ENCODE measurements around the gene TRAPPC2L. TPM values are rescaled to one million over a fixed set of nuclear protein-coding genes. Genes with fewer than 3 reads are reported as not detected.

Gene TRAPPC2L
- total and polyA plus RNA-seq, 2 experiments from 2014 or later, result 59.3 to 167 TPM

- TF ChIP-seq, protein P1, sequence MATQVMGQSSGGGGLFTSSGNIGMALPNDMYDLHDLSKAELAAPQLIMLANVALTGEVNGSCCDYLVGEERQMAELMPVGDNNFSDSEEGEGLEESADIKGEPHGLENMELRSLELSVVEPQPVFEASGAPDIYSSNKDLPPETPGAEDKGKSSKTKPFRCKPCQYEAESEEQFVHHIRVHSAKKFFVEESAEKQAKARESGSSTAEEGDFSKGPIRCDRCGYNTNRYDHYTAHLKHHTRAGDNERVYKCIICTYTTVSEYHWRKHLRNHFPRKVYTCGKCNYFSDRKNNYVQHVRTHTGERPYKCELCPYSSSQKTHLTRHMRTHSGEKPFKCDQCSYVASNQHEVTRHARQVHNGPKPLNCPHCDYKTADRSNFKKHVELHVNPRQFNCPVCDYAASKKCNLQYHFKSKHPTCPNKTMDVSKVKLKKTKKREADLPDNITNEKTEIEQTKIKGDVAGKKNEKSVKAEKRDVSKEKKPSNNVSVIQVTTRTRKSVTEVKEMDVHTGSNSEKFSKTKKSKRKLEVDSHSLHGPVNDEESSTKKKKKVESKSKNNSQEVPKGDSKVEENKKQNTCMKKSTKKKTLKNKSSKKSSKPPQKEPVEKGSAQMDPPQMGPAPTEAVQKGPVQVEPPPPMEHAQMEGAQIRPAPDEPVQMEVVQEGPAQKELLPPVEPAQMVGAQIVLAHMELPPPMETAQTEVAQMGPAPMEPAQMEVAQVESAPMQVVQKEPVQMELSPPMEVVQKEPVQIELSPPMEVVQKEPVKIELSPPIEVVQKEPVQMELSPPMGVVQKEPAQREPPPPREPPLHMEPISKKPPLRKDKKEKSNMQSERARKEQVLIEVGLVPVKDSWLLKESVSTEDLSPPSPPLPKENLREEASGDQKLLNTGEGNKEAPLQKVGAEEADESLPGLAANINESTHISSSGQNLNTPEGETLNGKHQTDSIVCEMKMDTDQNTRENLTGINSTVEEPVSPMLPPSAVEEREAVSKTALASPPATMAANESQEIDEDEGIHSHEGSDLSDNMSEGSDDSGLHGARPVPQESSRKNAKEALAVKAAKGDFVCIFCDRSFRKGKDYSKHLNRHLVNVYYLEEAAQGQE (IDR thresholded peaks at IDR 0.05; ENCODE audit: unreplicated experiment), result no peak
- no peak for TF ChIP-seq ZNF114 (CRISPR knock-in tag; IDR thresholded peaks at IDR 0.05)
- no peak for TF ChIP-seq POLR2AphosphoS5 (IDR thresholded peaks at IDR 0.05; ENCODE audit: low read depth)
- TF ChIP-seq STAT1 (IDR thresholded peaks at IDR 0.05; ENCODE audit: unreplicated experiment), result no peak
- TF ChIP-seq JUNB (IDR thresholded peaks at IDR 0.05; ENCODE audit: unreplicated experiment), result no peak
- no peak for TF ChIP-seq CREB1 (CRISPR knock-in tag; IDR thresholded peaks at IDR 0.05; ENCODE audit: low read depth)
- TF ChIP-seq, protein P2, sequence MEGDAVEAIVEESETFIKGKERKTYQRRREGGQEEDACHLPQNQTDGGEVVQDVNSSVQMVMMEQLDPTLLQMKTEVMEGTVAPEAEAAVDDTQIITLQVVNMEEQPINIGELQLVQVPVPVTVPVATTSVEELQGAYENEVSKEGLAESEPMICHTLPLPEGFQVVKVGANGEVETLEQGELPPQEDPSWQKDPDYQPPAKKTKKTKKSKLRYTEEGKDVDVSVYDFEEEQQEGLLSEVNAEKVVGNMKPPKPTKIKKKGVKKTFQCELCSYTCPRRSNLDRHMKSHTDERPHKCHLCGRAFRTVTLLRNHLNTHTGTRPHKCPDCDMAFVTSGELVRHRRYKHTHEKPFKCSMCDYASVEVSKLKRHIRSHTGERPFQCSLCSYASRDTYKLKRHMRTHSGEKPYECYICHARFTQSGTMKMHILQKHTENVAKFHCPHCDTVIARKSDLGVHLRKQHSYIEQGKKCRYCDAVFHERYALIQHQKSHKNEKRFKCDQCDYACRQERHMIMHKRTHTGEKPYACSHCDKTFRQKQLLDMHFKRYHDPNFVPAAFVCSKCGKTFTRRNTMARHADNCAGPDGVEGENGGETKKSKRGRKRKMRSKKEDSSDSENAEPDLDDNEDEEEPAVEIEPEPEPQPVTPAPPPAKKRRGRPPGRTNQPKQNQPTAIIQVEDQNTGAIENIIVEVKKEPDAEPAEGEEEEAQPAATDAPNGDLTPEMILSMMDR (conservative IDR thresholded peaks at IDR 0.05; ENCODE audit: low read depth in 2 of 2), result no peak
- TF ChIP-seq ZNF331 (CRISPR knock-in tag; IDR thresholded peaks at IDR 0.05; ENCODE audit: low read depth), result no peak
Observed at GRCh38 chr16:88886420-88886844, 29.5 kb downstream of the TRAPPC2L start (continued).

DNA sequence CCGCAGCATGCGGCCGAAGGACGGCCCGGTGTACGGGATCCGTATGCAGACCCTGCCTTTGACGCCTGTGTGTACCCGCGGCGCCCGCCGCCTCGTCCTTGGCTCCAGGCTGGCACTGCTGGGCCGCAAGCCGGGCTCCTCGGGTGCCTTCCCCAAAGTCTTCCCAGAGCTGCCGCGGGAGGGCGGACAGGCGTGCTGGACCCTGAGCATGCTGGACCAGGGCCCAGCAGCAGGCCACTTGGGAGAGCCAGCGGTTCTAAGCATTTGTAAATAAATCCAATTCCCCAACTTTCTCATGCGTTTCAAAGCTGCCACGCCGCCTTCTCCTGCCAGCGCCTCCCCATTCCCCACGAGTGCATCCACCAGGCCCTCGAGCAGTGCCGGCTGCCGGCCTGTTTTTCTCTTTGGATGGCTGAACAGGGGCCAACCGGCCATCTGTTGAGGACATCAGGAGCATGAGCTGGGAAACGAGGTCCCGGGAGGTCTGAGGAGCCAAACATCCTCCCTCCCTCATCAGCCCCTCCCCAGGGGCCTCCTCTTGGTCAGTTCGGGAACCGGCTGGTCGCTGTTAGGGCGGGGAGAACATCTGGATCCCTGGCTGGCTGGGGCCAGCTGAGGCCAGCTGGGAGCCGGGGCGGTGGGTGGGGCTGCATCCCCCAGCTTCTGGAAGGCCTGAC is 30.1 kb downstream of the TRAPPC2L start:
- Histone ChIP-seq H3F3A (replicated peaks; ENCODE audit: low read depth) (no peaks in the 10 kb centered on the region), H3K4me2 (no peak overlapping the region), H3K36me3 (ENCODE audit: insufficient read depth) (no peaks in the 10 kb centered on the region), H3K4me1 (ENCODE audit: insufficient read depth) (no peaks in the 10 kb centered on the region), H3K9me2 (ENCODE audit: insufficient read depth) (no peaks in the 10 kb centered on the region), H3K79me2 (replicated peaks; ENCODE audit: insufficient read depth) (no peaks in the 10 kb centered on the region), H4K20me1 (replicated peaks; ENCODE audit: insufficient read depth) (no peaks in the 10 kb centered on the region), H3K4me3 (no peak overlapping the region), H2AFZ (no peak overlapping the region), H3K27me3 (ENCODE audit: insufficient read depth) (no peaks in the 10 kb centered on the region), H3K27ac (ENCODE audit: low read depth) (no peak overlapping the region)
- DNase-seq (ENCODE audit: low spot score), result no peak
- H3K4me3 Mint-ChIP-seq, result no peak overlapping the region
- H3K9me3 Mint-ChIP-seq, result peaks cover 8% of the 10 kb centered on the region
- peaks cover 19% of the 10 kb centered on the region for H3K27me3 Mint-ChIP-seq (ENCODE audit: insufficient read depth, low read depth, poor library complexity)
- no peak for ATAC-seq
- H3K4me1 Mint-ChIP-seq, result peaks cover 2% of the 10 kb centered on the region; the same call in 1 of the 3 replicates
- peaks cover 3% of the 10 kb centered on the region; the same call in 1 of the 3 replicates for H3K36me3 Mint-ChIP-seq (ENCODE audit: low read depth)
- TF ChIP-seq, protein P3, sequence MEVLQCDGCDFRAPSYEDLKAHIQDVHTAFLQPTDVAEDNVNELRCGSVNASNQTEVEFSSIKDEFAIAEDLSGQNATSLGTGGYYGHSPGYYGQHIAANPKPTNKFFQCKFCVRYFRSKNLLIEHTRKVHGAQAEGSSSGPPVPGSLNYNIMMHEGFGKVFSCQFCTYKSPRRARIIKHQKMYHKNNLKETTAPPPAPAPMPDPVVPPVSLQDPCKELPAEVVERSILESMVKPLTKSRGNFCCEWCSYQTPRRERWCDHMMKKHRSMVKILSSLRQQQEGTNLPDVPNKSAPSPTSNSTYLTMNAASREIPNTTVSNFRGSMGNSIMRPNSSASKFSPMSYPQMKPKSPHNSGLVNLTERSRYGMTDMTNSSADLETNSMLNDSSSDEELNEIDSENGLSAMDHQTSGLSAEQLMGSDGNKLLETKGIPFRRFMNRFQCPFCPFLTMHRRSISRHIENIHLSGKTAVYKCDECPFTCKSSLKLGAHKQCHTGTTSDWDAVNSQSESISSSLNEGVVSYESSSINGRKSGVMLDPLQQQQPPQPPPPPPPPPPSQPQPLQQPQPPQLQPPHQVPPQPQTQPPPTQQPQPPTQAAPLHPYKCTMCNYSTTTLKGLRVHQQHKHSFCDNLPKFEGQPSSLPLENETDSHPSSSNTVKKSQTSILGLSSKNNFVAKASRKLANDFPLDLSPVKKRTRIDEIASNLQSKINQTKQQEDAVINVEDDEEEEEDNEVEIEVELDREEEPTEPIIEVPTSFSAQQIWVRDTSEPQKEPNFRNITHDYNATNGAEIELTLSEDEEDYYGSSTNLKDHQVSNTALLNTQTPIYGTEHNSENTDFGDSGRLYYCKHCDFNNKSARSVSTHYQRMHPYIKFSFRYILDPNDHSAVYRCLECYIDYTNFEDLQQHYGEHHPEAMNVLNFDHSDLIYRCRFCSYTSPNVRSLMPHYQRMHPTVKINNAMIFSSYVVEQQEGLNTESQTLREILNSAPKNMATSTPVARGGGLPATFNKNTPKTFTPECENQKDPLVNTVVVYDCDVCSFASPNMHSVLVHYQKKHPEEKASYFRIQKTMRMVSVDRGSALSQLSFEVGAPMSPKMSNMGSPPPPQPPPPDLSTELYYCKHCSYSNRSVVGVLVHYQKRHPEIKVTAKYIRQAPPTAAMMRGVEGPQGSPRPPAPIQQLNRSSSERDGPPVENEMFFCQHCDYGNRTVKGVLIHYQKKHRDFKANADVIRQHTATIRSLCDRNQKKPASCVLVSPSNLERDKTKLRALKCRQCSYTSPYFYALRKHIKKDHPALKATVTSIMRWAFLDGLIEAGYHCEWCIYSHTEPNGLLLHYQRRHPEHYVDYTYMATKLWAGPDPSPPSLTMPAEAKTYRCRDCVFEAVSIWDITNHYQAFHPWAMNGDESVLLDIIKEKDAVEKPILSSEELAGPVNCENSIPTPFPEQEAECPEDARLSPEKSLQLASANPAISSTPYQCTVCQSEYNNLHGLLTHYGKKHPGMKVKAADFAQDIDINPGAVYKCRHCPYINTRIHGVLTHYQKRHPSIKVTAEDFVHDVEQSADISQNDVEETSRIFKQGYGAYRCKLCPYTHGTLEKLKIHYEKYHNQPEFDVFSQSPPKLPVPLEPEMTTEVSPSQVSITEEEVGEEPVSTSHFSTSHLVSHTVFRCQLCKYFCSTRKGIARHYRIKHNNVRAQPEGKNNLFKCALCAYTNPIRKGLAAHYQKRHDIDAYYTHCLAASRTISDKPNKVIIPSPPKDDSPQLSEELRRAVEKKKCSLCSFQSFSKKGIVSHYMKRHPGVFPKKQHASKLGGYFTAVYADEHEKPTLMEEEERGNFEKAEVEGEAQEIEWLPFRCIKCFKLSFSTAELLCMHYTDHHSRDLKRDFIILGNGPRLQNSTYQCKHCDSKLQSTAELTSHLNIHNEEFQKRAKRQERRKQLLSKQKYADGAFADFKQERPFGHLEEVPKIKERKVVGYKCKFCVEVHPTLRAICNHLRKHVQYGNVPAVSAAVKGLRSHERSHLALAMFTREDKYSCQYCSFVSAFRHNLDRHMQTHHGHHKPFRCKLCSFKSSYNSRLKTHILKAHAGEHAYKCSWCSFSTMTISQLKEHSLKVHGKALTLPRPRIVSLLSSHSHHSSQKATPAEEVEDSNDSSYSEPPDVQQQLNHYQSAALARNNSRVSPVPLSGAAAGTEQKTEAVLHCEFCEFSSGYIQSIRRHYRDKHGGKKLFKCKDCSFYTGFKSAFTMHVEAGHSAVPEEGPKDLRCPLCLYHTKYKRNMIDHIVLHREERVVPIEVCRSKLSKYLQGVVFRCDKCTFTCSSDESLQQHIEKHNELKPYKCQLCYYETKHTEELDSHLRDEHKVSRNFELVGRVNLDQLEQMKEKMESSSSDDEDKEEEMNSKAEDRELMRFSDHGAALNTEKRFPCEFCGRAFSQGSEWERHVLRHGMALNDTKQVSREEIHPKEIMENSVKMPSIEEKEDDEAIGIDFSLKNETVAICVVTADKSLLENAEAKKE (CRISPR knock-in tag; IDR thresholded peaks at IDR 0.05), result no peak
- TF ChIP-seq ZNF331 (CRISPR knock-in tag; IDR thresholded peaks at IDR 0.05; ENCODE audit: low read depth), result no peak
- TF ChIP-seq EZH2 (IDR thresholded peaks at IDR 0.05; ENCODE audit: low read depth, unreplicated experiment), result no peak
- H3K27ac Mint-ChIP-seq, result no peak overlapping the region; the same call in 1 of the 2 replicates
